GM10248 (cell line): ENCODE data around the gene CASKIN1.
"Not testable (repeated sequence)": the region's sequence is repeated elsewhere in the genome, so short reads cannot be mapped to it uniquely, and the experiment has no call there.

Experiments used
- CTCF ChIA-PET: fragments of 300-600 bp; sonication (Branson Sonifier 250); formaldehyde crosslinking; extraction: SDS; loops from one replicate; lab custom pipeline; 2021; ENCODE audit warnings: antibody characterized with exemption; lab: Yijun Ruan, JAX
- POLR2A ChIA-PET: fragments of 350-650 bp; sonication (Branson Sonifier 250); formaldehyde crosslinking; extraction: SDS; loops from one replicate; lab custom pipeline; 2020; ENCODE audit warnings: antibody characterized with exemption; lab: Yijun Ruan, JAX
- DNase-seq: peaks from one replicate; pipeline ENCODE4 v3.0.0; 2012; ENCODE audit errors: extremely low spot score
- TF ChIP-seq, protein P1 (sequence below): IDR thresholded peaks from 2 replicates; pipeline ENCODE4 v1.5.1; 2012; ENCODE audit warnings: mild to moderate bottlenecking, low read depth; ENCODE audit errors: extremely low read depth, missing control alignments, control extremely low read depth

Gene CASKIN1

DNA sequence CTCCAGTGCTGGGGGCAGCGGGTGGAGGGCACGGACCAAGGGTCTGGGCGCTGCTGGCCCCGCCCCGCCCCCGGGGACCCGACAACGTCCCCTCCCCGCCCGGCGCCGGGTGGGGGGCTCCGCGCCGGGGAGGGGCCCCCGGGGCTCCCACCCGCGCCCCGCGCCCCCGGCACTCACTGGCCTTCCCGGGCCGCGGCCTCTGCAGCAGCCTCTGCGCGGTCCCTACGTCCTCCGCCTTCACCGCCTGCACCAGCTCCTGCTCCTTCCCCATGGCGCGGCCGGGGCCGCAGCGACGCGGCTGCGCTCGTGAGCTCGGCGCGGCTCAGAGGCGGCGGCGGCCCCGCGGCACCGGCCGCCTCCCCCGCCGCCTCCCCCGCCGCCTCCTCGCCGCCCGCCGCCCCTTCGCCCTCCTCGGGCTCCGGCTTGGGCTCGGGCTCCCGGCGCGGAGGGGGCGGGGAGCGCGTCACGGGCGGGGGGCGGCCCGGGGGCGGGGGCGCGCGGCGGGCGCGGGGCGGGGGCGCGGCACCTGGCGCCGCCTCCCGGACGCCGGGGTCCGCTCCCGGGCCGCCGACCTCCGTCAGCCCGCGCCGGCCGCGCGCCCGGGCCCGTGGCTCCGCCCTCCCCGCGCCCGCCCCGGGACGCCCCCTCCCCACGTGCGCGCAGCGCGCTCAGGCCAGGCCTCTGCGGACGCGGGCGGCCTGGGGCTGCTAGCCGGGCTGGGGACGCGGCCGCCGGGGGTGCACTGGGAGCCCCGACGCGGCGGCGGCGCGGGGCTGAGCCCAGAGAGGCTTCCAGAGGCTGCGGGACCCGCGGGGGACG is at the start of gene CASKIN1:
CASKIN1 (minus strand) TSS at position 444 of the 819 bp plus-strand sequence; CDS start at position 271, 173 bp downstream.
- TF ChIP-seq, protein P1, sequence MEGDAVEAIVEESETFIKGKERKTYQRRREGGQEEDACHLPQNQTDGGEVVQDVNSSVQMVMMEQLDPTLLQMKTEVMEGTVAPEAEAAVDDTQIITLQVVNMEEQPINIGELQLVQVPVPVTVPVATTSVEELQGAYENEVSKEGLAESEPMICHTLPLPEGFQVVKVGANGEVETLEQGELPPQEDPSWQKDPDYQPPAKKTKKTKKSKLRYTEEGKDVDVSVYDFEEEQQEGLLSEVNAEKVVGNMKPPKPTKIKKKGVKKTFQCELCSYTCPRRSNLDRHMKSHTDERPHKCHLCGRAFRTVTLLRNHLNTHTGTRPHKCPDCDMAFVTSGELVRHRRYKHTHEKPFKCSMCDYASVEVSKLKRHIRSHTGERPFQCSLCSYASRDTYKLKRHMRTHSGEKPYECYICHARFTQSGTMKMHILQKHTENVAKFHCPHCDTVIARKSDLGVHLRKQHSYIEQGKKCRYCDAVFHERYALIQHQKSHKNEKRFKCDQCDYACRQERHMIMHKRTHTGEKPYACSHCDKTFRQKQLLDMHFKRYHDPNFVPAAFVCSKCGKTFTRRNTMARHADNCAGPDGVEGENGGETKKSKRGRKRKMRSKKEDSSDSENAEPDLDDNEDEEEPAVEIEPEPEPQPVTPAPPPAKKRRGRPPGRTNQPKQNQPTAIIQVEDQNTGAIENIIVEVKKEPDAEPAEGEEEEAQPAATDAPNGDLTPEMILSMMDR = no peak
- POLR2A ChIA-PET = interaction anchor here (0.5 to 1.6 kb wide), 2 partner anchors 41 to 242 kb away, joined by 3 to 6 read pairs; partner anchors contain the start of gene TRAF7
- DNase-seq = peak; percentile 48
- CTCF ChIA-PET = interaction anchor here (1.9 to 2.1 kb wide), 2 partner anchors 14 to 37 kb away, joined by 5 read pairs; no protein-coding TSS in a partner anchor

DNA sequence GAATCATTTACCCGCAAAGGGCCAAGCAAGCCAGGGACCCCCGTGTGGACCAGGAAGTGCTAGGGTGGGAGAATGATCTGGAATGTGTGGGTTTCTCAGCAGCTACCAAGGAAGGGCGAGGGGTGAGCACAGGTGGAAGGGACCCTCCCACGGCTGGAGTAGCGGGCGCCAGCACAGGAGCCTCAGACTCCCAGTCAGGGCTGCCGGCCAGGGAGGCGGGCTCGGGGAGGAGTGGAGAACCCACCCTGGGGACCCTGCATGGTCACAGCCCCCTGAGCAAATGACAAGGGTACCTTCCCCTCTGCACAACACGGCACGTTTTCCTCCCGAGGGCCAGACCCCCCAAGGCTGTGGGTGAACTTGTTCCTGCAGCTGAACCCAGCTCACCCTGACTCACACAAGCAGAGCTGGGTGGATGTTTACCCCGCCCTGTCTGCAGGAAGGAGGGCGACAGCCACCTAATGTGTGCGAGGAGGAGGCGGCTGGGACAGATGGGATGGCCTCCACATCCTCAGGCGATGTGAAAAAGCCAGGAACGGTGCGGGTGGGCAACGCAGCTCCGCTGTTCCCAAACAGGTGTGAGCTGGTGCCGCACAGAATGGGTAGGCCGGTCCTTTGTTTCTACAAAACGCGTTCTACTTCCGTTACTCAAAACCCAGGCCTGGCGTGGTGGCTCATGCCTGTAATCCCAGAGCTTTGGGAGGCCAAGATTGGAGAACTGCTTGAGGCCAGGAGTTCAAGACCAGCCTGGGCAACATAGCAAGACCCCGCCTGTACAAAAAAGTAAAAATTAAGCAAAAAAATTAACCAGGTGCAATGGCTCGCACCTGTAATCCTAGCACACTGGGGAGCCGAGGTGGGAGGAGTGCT is 48.8 kb upstream of the CASKIN1 start:
- TF ChIP-seq, protein P1 = no peak
- ChIA-PET POLR2A (no interaction called here), CTCF (interaction anchor here (1.0 kb wide), 1 partner anchor 17 kb away, joined by 3 read pairs; no protein-coding TSS in a partner anchor)
- DNase-seq = no peak

- no peak for DNase-seq
- ChIA-PET CTCF (no interaction called here), POLR2A (no interaction called here)
- TF ChIP-seq, protein P1 = no peak
Measured at GRCh38 chr16:2244301-2244700, 47.9 kb upstream of the CASKIN1 start.

DNA sequence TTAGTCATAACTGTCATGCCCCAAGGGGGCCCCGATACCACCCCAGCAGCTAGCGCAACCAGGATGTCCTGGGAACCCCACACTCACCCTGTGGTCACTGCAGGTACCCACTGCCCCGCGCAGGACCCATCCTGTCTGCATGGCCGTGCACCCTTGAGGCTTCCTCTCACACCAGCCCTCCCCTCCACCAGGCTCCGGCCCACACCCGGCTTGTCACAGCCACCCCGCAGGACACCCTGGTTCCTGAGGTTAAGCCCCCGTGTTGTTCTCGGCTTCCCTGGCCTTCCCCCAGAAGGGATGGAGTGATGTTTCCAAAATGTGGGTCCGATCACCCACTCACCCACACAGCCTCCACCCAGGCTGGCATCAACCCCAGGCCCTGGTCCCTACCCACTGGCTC is 47.4 kb upstream of the CASKIN1 start:
- ChIA-PET CTCF (no interaction called here), POLR2A (interaction anchor here (0.5 kb wide), 1 partner anchor 699 kb away, joined by 5 read pairs; no protein-coding TSS in a partner anchor)
- TF ChIP-seq, protein P1 = no peak
- no peak for DNase-seq

GRCh38 chr16:2243031-2243528 is 46.7 kb upstream of the CASKIN1 start:
- DNase-seq = no peak
- TF ChIP-seq, protein P1 = no peak
- CTCF ChIA-PET = no interaction called here
- POLR2A ChIA-PET = interaction anchor here (0.5 kb wide), 1 partner anchor 700 kb away, joined by 5 read pairs; no protein-coding TSS in a partner anchor

DNA sequence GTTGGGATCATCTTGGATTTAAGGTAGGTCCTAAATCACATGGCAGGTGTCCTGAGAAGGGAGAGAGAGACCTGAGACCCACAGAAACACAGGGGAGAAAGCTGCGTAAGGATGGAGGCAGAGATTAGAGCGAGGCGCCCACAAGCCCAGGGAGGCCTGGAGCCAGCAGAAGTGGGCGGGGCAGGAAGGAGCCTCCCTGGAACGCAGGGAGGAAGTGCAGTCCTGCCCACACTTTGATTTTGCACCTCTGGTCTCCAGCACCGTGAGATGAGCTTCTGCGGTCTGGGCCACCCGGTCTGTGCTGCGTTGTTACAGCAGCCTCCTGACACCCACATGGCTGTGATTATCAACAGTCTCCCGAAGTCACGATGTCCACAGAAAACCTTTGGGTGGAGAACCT is 46.2 kb upstream of the CASKIN1 start:
- DNase-seq = no peak
- CTCF ChIA-PET = no interaction called here
- TF ChIP-seq, protein P1 = no peak
- POLR2A ChIA-PET = interaction anchor here (1.1 kb wide), 1 partner anchor 9 kb away, joined by 4 read pairs; the partner anchor contains the start of gene ECI1

GRCh38 chr16:2240331-2240730 is 43.9 kb upstream of the CASKIN1 start:
- CTCF ChIA-PET = interaction anchor here (0.7 to 1.0 kb wide), 2 partner anchors 11 to 237 kb away, joined by 3 read pairs; partner anchors contain the start of gene ECI1
- DNase-seq, POLR2A ChIA-PET: not testable (repeated sequence)
